HepG2 (cell line): ENCODE measurements around the gene NT5C. TPM values are rescaled to one million over a fixed set of nuclear protein-coding genes. Genes with fewer than 3 reads are reported as not detected.

Experiments used
- ATAC-seq: fragments of 200-7000 bp; cut with Tn5 transposase; 3 replicates; pipeline ENCODE4 v1.9.1; 2020; ENCODE audit warnings: mild to moderate bottlenecking, moderate library complexity
- BruUV-seq: library from RNA; stranded (reverse); fragments of 400-500 nt; replicated peaks from 2 replicates; lab custom pipeline; 2021; lab: Mats Ljungman, UMichigan
- CTCF ChIA-PET: fragments of 300-600 bp; formaldehyde crosslinking; extraction: SDS; loops from one replicate; lab custom pipeline; 2021; ENCODE audit warnings: low total read pairs, inconsistent platforms, low intra/inter-chr PET ratio; lab: Yijun Ruan, JAX
- POLR2A ChIA-PET: fragments of 350-600 bp; sonication (Branson Sonifier 250); formaldehyde crosslinking; loops from one replicate; lab custom pipeline; 2020; ENCODE audit warnings: antibody characterized with exemption, inconsistent platforms; lab: Yijun Ruan, JAX
- DNase-seq: peaks from one replicate; pipeline ENCODE4 v3.0.0-alpha.2; 2015; ENCODE audit warnings: low spot score
- FAIRE-seq: peaks from 3 replicates; lab custom pipeline; 2011; peaks lifted over from hg19 to GRCh38; lab: Jason Lieb, UNC
- H2AFZ ChIP-seq: one replicate; pipeline ENCODE4 v1.6.1; 2011; ENCODE audit warnings: low read length, inconsistent platforms
- H3K27ac ChIP-seq: fragments of 300-600 bp; 3 replicates; pipeline ENCODE4 v1.8.0; 2011; ENCODE audit warnings: mixed run types, mild to moderate bottlenecking, mixed read lengths, low read length, inconsistent platforms; ENCODE audit not compliant: insufficient read depth; ENCODE audit errors: extremely low read length
- H3K27me3 ChIP-seq, 2 experiments: fragments of 200-600 bp in 1 of 2; 2 replicates in 1 of 2; 3 replicates in 1 of 2; pipeline versions ENCODE4 v1.6.0 to v1.8.0; 2011; ENCODE audit warnings: low read length in 2 of 2, mild to moderate bottlenecking in 2 of 2, moderate library complexity in 2 of 2, inconsistent platforms in 1 of 2; ENCODE audit not compliant: insufficient read depth in 2 of 2, control insufficient read depth in 1 of 2
- H3K36me3 ChIP-seq, 2 experiments: fragments of 200-600 bp in 1 of 2; replicated peaks in 1 of 2; 2 replicates in 1 of 2; 3 replicates in 1 of 2; pipeline versions ENCODE4 v1.5.1 to v1.8.0; 2011; ENCODE audit warnings: low read length in 2 of 2, inconsistent platforms in 1 of 2; ENCODE audit not compliant: insufficient read depth in 2 of 2, control insufficient read depth in 1 of 2
- H3K4me1 ChIP-seq: 2 replicates; pipeline ENCODE4 v1.5.1; 2012; ENCODE audit warnings: low read length, inconsistent platforms; ENCODE audit not compliant: insufficient read depth
- H3K4me2 ChIP-seq: 2 replicates; pipeline ENCODE4 v1.6.0; 2011; ENCODE audit warnings: low read depth, low read length, inconsistent platforms
- H3K4me3 ChIP-seq, 3 experiments: fragments of 200-600 bp in 1 of 3; sonication (generic), shearing (Covaris generic) in 1 of 3; replicated peaks in 1 of 3; 2 replicates each; pipeline ENCODE4 v1.5.1; 2011 to 2016; ENCODE audit warnings: low read length in 3 of 3, inconsistent platforms in 2 of 3, low read depth in 2 of 3, mild to moderate bottlenecking in 2 of 3, control low read depth in 1 of 3, mixed read lengths in 1 of 3; ENCODE audit not compliant: insufficient read depth in 1 of 3
- H3K79me2 ChIP-seq: one replicate; pipeline ENCODE4 v1.6.1; 2011; ENCODE audit warnings: low read length, inconsistent platforms; ENCODE audit not compliant: insufficient read depth
- H3K9ac ChIP-seq: 2 replicates; pipeline ENCODE4 v1.6.0; 2011; ENCODE audit warnings: mild to moderate bottlenecking, low read depth, low read length, inconsistent platforms; ENCODE audit not compliant: insufficient read depth
- H3K9me3 ChIP-seq: 2 replicates; pipeline ENCODE4 v1.5.1; 2012; ENCODE audit warnings: mild to moderate bottlenecking, low read length
- H4K20me1 ChIP-seq: 2 replicates; pipeline ENCODE4 v1.6.0; 2011; ENCODE audit warnings: inconsistent platforms, mild to moderate bottlenecking, low read length, moderate library complexity; ENCODE audit not compliant: insufficient read depth
- FLYWCH1 ChIP-seq: sonication (generic); formaldehyde crosslinking; IDR thresholded peaks from 2 replicates; pipeline ENCODE4 v1.8.1; 2023; ENCODE audit warnings: mild to moderate bottlenecking, missing genetic modification reagents
- KLF12 ChIP-seq: sonication (generic); formaldehyde crosslinking; IDR thresholded peaks from 2 replicates; pipeline ENCODE4 v1.4.0; 2020; ENCODE audit warnings: missing genetic modification reagents, borderline replicate concordance
- MEF2D ChIP-seq: sonication (generic); formaldehyde crosslinking; IDR thresholded peaks from 2 replicates; pipeline ENCODE4 v1.5.1; 2020; ENCODE audit warnings: mild to moderate bottlenecking, missing genetic modification reagents
- PAWR ChIP-seq: sonication (generic); formaldehyde crosslinking; IDR thresholded peaks from 2 replicates; pipeline ENCODE4 v1.4.0; 2020; ENCODE audit warnings: missing genetic modification reagents, mild to moderate bottlenecking, borderline replicate concordance
- ZNF33B ChIP-seq: sonication (generic); formaldehyde crosslinking; IDR thresholded peaks from 2 replicates; pipeline ENCODE4 v1.5.1; 2020; ENCODE audit warnings: mild to moderate bottlenecking, missing genetic modification reagents
- ZNF781 ChIP-seq: sonication (generic); formaldehyde crosslinking; IDR thresholded peaks from 2 replicates; pipeline ENCODE4 v1.5.1; 2020; ENCODE audit warnings: borderline replicate concordance, mild to moderate bottlenecking, missing genetic modification reagents; ENCODE audit errors: not compliant biosample characterization
- WGBS: methylation state at CpG from one replicate; pipeline ENCODE4 v1.1.6; 2017; ENCODE audit warnings: low lambda C conversion rate; 5-methylcytosine and 5-hydroxymethylcytosine counted together
- in situ Hi-C: cut with HindIII; loops from 2 replicates; pipeline ENCODE4 v1.10.0; 2017; ENCODE audit warnings: low pct_unique_long_range_greater_than_20kb; ENCODE audit not compliant: extremely low pct_ligation_motif_present
- intact Hi-C: fragments of 100-400 bp; cut with micrococcal nuclease; formaldehyde crosslinking; loops from one replicate; pipeline ENCODE4 v1.10.0; 2022; ENCODE audit not compliant: unreplicated experiment
- polyA plus RNA-seq, 8 experiments: library from polyadenylated mRNA; depleted of rRNA in 3 of 8; stranded (reverse) in 7 of 8; unstranded in 1 of 8; fragments of >200 nt; fragmentation: Illumina TruSeq in 4 of 8; extraction: Trizol in 4 of 8; gene quantifications; 2 replicates each; pipeline versions ENCODE4 v1.2.1 to v1.2.3, GENCODE V29; 2011 to 2016; ENCODE audit warnings: low read depth in 4 of 8, missing spikeins in 1 of 8, mixed read lengths in 1 of 8; ENCODE audit not compliant: insufficient read depth in 1 of 8
- total RNA-seq, 5 experiments: library from RNA; depleted of rRNA; stranded (reverse); fragments of >200 nt; fragmentation: Illumina TruSeq; extraction: Trizol; gene quantifications; 2 replicates each; pipeline ENCODE4 v1.2.3, GENCODE V29; 2016; ENCODE audit warnings: low read depth in 1 of 5
- TF ChIP-seq, protein P1 (sequence below): sonication (generic); formaldehyde crosslinking; IDR thresholded peaks from 2 replicates; pipeline ENCODE4 v1.4.0; 2020; ENCODE audit warnings: missing genetic modification reagents

Gene NT5C
- total and polyA plus RNA-seq, 2 of the 13 experiments (the other 11 are each of a cell fraction or from before 2014, with no cell fraction given) = 42.8 to 48.6 TPM

DNA sequence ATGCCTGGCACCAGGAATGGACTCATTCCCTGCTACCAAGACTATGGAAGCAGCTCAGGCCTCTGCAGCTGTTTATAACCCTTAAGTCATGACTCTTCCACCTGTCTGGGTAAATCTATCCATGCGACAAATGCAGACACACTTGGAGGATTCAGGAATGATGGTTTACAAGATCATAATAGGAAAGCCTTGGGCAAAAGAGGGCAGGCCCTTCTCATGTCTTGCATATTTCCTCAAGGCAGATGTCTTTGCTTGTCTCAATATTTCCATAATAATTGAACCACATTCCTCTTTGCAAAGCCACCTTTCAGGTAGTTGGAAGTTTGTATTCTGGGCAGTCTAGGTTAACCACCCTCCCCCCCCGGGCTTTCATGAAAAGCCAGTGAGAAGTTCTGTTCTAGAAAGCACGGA is 23.7 kb upstream of the NT5C start:
- Histone ChIP-seq H3K9ac (no peak overlapping the region), H4K20me1 (no peaks in the 10 kb centered on the region; the same call in 1 of the 2 replicates), H3K4me1 (peaks cover 47% of the 10 kb centered on the region), H3K9me3 (no peaks in the 10 kb centered on the region), H3K27ac (peak overlapping the region; percentile 43), H3K4me3 (peak overlapping the region in 1 of 3 experiments; percentile 50; a peak in 1 of 6 replicates), H3K36me3 (no peaks in the 10 kb centered on the region), H3K4me2 (peak overlapping the region; percentile 75), H3K79me2 (peaks cover 40% of the 10 kb centered on the region), H3K27me3 (no peaks in the 10 kb centered on the region; a peak in 1 of 5 replicates), H2AFZ (peak overlapping the region; percentile 4)
- ChIA-PET CTCF (no interaction called here), POLR2A (interaction anchor here (0.5 to 2.6 kb wide), 32 partner anchors 8 to 301 kb away, joined by 3 to 23 read pairs (median 4); partner anchors contain the start of genes ARMC7, FDXR, NT5C and NUP85)
- in situ Hi-C loops = no loop called here
- WGBS = 92% methylated on average over 3 of the region's 3 CpGs
- ATAC-seq (no peak), FAIRE-seq (no peak), DNase-seq (no peak)
- no TSS peak for BruUV-seq
- intact Hi-C loops = no loop called here
- TF ChIP-seq PAWR (no peak), KLF12 (CRISPR knock-in tag) (no peak), ZNF781 (CRISPR knock-in tag) (peak; percentile 5), MEF2D (CRISPR knock-in tag) (0 out of 2 replicates have a peak, but pooled peaks have one; percentile 8), ZNF33B (CRISPR knock-in tag) (0 out of 2 replicates have a peak, but pooled peaks have one; percentile 52), FLYWCH1 (CRISPR knock-in tag) (no peak)
- TF ChIP-seq, protein P1, sequence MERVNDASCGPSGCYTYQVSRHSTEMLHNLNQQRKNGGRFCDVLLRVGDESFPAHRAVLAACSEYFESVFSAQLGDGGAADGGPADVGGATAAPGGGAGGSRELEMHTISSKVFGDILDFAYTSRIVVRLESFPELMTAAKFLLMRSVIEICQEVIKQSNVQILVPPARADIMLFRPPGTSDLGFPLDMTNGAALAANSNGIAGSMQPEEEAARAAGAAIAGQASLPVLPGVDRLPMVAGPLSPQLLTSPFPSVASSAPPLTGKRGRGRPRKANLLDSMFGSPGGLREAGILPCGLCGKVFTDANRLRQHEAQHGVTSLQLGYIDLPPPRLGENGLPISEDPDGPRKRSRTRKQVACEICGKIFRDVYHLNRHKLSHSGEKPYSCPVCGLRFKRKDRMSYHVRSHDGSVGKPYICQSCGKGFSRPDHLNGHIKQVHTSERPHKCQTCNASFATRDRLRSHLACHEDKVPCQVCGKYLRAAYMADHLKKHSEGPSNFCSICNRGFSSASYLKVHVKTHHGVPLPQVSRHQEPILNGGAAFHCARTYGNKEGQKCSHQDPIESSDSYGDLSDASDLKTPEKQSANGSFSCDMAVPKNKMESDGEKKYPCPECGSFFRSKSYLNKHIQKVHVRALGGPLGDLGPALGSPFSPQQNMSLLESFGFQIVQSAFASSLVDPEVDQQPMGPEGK (CRISPR knock-in tag) = no peak
